Sigmoid colon (tissue), 7 donors: Measurements from ENCODE around the gene TMEM258. TPM values are rescaled to one million over a fixed set of nuclear protein-coding genes. Genes with fewer than 3 reads are reported as not detected.

Source experiments
- DNase-seq: peaks from one replicate; pipeline ENCODE4 v3.0.0-alpha.2; 2019
- H3K27ac ChIP-seq, 4 donors: fragments of 200-600 bp; sonication (generic); one replicate each; pipeline ENCODE4 v1.5.1; 2016 to 2019; ENCODE audit warnings: mild to moderate bottlenecking in 1 of 4
- H3K27me3 ChIP-seq, 3 donors: fragments of 200-600 bp; sonication (generic); one replicate each; pipeline ENCODE4 v1.5.1; 2019; ENCODE audit warnings: mild to moderate bottlenecking in 1 of 3
- H3K36me3 ChIP-seq, 4 donors: fragments of 200-600 bp; sonication (generic); one replicate each; pipeline ENCODE4 v1.5.1; 2016 to 2019
- H3K4me1 ChIP-seq, 4 donors: fragments of 200-600 bp; sonication (generic); one replicate each; pipeline ENCODE4 v1.5.1; 2017 to 2019
- H3K4me3 ChIP-seq, 4 donors: fragments of 200-600 bp; sonication (generic); one replicate each; pipeline ENCODE4 v1.5.1; 2017 to 2019; ENCODE audit warnings: mild to moderate bottlenecking in 2 of 4, moderate library complexity in 1 of 4
- H3K9me3 ChIP-seq, 4 donors: fragments of 200-600 bp in 3 of 4; sonication (generic) in 3 of 4; one replicate each; pipeline versions ENCODE4 v1.5.1 to v1.6.1; 2013 to 2019
- EP300 ChIP-seq, 4 donors: sonication (generic); formaldehyde crosslinking; IDR thresholded peaks; one replicate each; pipeline ENCODE4 v1.6.1; 2017; ENCODE audit warnings: antibody characterized with exemption in 4 of 4
- POLR2A ChIP-seq, 2 donors: fragments of 450-650 bp; IDR thresholded peaks; one replicate each; pipeline ENCODE4 v1.6.1; 2016; ENCODE audit warnings: antibody characterized with exemption in 2 of 2, mild to moderate bottlenecking in 2 of 2, moderate library complexity in 2 of 2
- POLR2AphosphoS5 ChIP-seq, 4 donors: sonication (generic); formaldehyde crosslinking; IDR thresholded peaks; one replicate each; pipeline ENCODE4 v1.6.1; 2017; ENCODE audit warnings: antibody characterized with exemption in 4 of 4
- WGBS, 2 donors: extraction: QIAGEN DNeasy Blood & Tissue Kit; methylation state at CpG; one replicate each; pipeline ENCODE4 v1.1.7; 2013; 5-methylcytosine and 5-hydroxymethylcytosine counted together
- intact Hi-C: fragments of 100-400 bp; cut with DNase I; formaldehyde crosslinking; loops from one replicate; pipeline ENCODE4 v1.15.1; 2023
- polyA plus RNA-seq, 3 donors: library from polyadenylated mRNA; stranded (reverse); fragments of 200-250 nt; gene quantifications; one replicate each; pipeline ENCODE4 v1.2.3, GENCODE V29; 2013
- total RNA-seq, 4 donors: library from RNA; depleted of rRNA; stranded (reverse); fragments of >200 nt; gene quantifications; one replicate each; pipeline ENCODE4 v1.1.0, GENCODE V29; 2016
- TF ChIP-seq, protein P1 (sequence below), 4 experiments: fragments of 450-650 bp in 3 of 4; fragments of 200-600 bp in 1 of 4; IDR thresholded peaks; one replicate each; pipeline ENCODE4 v1.5.1; 2016 to 2019; ENCODE audit warnings: antibody characterized with exemption in 4 of 4, mild to moderate bottlenecking in 3 of 4, moderate library complexity in 2 of 4
- donor health status: healthy with polysubstance abuse.
- donor health status: Bipolar disorder and iron deficiency.
- donor health status: healthy.

Gene TMEM258
- total and polyA plus RNA-seq, 7 donors = 39.9 to 224 (median 64.7) TPM

DNA sequence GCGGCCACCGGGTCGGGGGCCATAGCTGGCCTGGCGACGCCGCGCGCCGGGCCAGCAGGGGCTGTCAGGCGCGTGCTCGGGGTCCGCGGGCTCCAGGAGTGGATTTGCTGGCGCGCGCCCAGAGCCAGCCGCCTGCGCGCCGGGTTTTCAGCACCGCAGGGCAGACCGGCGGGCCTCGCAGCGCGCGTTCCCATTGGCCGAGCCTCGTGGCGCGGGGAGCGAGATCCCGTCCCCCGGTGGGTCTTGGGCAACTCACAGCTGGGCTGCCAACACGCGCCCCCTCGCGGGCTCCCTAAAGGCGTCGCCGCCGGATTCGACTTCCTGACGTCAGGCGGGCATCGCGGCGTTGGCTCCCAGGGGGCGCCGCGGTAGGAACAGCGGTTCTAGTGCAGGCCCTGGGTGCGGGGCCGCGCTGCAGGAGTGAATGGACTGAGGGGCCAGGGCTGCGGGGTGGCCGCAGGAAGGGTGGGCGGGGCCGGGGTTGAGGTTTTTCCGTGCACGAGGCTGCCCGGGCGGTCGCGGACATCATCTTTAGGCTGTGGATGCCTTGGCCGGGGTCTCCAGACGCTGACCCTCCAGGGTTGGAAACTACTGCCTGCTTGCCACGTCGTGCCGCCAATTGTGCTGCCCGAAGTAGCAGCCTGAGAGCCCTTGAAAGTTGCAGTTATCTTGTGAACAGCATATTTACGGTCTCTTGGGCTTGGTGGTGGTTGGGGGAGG is 24.5 kb upstream of the TMEM258 start, which contains the start of gene FADS1:
FADS1 (minus strand) TSS at position 268 of the 720 bp plus-strand sequence; CDS start at position 194, 74 bp downstream.
- TF ChIP-seq POLR2AphosphoS5 (IDR thresholded peaks at IDR 0.05) = peak; percentile 39 to 83 (median 68)
- TF ChIP-seq POLR2A (IDR thresholded peaks at IDR 0.05) = peak in 1 of 2 donors; percentile 6
- peak in 2 of 4 donors; percentile 25 to 29 for TF ChIP-seq EP300 (IDR thresholded peaks at IDR 0.05)
- TF ChIP-seq, protein P1, sequence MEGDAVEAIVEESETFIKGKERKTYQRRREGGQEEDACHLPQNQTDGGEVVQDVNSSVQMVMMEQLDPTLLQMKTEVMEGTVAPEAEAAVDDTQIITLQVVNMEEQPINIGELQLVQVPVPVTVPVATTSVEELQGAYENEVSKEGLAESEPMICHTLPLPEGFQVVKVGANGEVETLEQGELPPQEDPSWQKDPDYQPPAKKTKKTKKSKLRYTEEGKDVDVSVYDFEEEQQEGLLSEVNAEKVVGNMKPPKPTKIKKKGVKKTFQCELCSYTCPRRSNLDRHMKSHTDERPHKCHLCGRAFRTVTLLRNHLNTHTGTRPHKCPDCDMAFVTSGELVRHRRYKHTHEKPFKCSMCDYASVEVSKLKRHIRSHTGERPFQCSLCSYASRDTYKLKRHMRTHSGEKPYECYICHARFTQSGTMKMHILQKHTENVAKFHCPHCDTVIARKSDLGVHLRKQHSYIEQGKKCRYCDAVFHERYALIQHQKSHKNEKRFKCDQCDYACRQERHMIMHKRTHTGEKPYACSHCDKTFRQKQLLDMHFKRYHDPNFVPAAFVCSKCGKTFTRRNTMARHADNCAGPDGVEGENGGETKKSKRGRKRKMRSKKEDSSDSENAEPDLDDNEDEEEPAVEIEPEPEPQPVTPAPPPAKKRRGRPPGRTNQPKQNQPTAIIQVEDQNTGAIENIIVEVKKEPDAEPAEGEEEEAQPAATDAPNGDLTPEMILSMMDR (IDR thresholded peaks at IDR 0.05) = peak in 2 of 4 experiments; percentile 32 to 48
- DNase-seq = peak; percentile 96
- Histone ChIP-seq H3K27ac (peak within 1 kb of the TSS; percentile 90 to 95 (median 94)), H3K4me1 (peaks cover 0 to 22% (median 16%) of the 10 kb centered on the region in 4 donors), H3K9me3 (no peaks in the 10 kb centered on the region), H3K36me3 (peaks cover 0 to 10% (median 2%) of the 10 kb centered on the region in 4 donors), H3K27me3 (no peaks in the 10 kb centered on the region), H3K4me3 (peak within 1 kb of the TSS; percentile 53 to 77 (median 65))
- intact Hi-C loops = loop anchor here (5.0 kb wide), 1 partner anchor 75 kb away; the partner anchor contains the start of gene FADS3
- 1% methylated on average over 73 of the region's 73 CpGs for WGBS, 2 donors

DNA sequence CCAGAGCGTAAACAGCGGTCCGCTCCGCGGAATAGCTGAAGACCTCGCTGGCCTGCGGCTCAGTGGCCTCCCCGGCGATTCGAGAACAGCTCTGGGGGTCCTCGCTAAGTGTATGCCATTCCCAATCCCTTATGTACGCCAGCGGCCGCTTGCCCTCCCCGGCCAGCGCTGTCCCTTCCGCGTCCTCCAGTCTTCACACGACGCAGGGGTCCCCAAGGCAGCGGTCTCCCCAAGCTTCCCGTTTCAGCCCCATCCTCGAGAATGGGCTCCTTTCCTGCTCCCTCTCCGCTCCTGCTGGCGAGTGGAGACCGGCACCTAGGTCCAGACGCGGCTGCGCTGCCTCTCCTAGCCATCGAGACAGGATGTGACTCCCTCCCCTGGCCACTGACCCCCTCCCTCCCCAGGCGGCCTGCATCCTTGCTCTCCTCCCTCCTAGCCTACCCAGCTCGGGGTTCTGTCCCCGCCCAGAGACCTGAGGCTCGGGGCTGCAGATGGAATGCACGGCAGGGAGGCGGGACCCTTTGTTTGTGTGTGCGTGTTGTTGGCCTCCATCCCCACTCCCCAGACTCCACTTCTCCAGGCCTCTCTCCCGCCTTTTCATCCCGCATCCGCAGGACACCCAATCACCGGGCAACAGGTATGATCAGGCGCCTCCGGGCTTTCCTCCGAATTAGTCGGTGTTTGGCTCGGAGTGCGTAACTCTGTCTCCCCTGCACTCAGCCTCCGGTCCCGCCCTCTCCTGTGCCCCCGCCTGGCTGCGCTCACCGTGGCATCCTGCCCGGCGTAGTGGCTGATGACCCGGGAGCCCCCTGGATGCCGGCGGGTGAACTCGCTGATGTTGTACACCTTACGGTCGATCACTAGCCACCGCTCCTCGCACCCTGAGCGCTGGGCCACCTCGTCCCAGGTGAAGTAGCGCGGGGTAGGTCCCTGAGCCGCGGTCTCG is 23.7 kb upstream of the TMEM258 start:
- peak in 1 of 2 donors; percentile 10 for TF ChIP-seq POLR2A (IDR thresholded peaks at IDR 0.05)
- TF ChIP-seq POLR2AphosphoS5 (IDR thresholded peaks at IDR 0.05) = peak in 2 of 4 donors; percentile 33 to 48
- TF ChIP-seq, protein P1 (IDR thresholded peaks at IDR 0.05) = no peak
- TF ChIP-seq EP300 (IDR thresholded peaks at IDR 0.05) = no peak
- Histone ChIP-seq H3K9me3 (no peaks in the 10 kb centered on the region), H3K27ac (peak overlapping the region; percentile 90 to 95 (median 94)), H3K27me3 (no peaks in the 10 kb centered on the region), H3K4me3 (peak overlapping the region; percentile 53 to 77 (median 65)), H3K36me3 (peaks cover 0 to 18% (median 2%) of the 10 kb centered on the region in 4 donors), H3K4me1 (peaks cover 0 to 22% (median 16%) of the 10 kb centered on the region in 4 donors)
- peak; percentile 87 for DNase-seq
- 1% methylated on average over 69 of the region's 69 CpGs for WGBS, 2 donors
- intact Hi-C loops = loop anchor here (2.0 to 5.0 kb wide), 2 partner anchors 23 to 76 kb away; partner anchors contain the start of genes FADS3, FEN1 and TMEM258

DNA sequence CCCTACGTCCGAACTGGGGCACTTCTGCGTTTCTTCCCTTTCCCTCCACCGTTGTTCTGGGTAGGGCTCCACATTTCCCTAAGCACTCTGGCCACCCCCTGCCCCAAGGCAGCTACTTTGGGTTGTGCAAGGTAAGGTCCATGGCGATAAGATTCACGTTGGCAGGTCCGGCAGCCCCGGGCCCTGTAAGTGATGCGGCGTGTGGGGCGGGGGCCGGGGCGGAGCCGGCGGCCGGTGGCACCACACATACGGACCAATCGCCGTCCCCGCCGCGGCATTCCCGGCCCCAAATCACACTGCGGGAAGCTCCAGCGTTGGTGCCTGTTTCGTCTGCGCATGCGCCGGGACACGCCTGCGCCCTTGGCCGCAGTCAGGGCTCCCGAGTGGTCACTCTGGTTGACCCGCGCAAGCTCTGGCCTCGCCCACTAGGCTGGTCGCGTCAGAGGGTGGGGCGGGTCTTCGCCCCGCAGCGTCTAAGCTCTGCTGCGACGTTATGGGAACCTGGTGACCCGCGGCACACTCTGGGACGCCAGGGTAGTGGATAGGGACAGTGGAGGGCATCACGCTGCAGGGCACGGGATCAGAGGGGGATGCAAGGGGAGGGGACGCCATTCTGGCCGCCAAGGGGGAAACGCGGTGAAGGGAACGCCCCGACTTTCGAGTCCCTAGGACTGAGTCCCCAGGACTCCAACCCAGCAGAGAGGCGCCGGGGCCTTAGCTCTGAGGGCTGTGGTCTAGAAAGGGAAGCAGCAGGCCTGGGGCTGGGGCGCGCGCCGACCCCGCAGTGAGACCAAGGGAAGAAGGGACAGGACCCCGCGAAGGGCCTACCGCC is 22.8 kb upstream of the TMEM258 start:
- 1 to 2% methylated on average over 66 of the region's 66 CpGs for WGBS, 2 donors
- H3K27me3 ChIP-seq = no peaks in the 10 kb centered on the region
- peak overlapping the region; percentile 90 to 95 (median 94) for H3K27ac ChIP-seq
- H3K36me3 ChIP-seq = peaks cover 0 to 27% (median 5%) of the 10 kb centered on the region in 4 donors
- peak; percentile 98 to 99 (median 99) for TF ChIP-seq POLR2AphosphoS5 (IDR thresholded peaks at IDR 0.05)
- TF ChIP-seq EP300 (IDR thresholded peaks at IDR 0.05) = no peak
- TF ChIP-seq POLR2A (IDR thresholded peaks at IDR 0.05) = peak; percentile 87 to 94
- TF ChIP-seq, protein P1 (IDR thresholded peaks at IDR 0.05) = no peak
- H3K4me3 ChIP-seq = peak overlapping the region; percentile 53 to 77 (median 65)
- intact Hi-C loops = loop anchor here (2.0 to 5.0 kb wide), 2 partner anchors 22 to 77 kb away; partner anchors contain the start of genes FADS3, FEN1 and TMEM258
- DNase-seq = peak; percentile 98
- H3K9me3 ChIP-seq = no peaks in the 10 kb centered on the region
- H3K4me1 ChIP-seq = peaks cover 0 to 22% (median 16%) of the 10 kb centered on the region in 4 donors
